ENCODE measurements around the gene KRTAP10-5.

The KRTAP10-5 gene

GRCh38 chr21:44530221-44530902, 50.0 kb downstream of the KRTAP10-5 start:
- no peak for DNase-seq (ENCODE audit: low read depth in 2 of 2)

- DNase-seq (ENCODE audit: low read depth in 2 of 2) = no peak
Observed at GRCh38 chr21:44529503-44530125, 50.8 kb downstream of the KRTAP10-5 start.
